ENCODE measurements around the gene THEM4. TPM values are rescaled to one million over a fixed set of nuclear protein-coding genes. Genes with fewer than 3 reads are reported as not detected.
"Not testable (repeated sequence)": the region's sequence is repeated elsewhere in the genome, so short reads cannot be mapped to it uniquely, and the experiment has no call there.

The THEM4 gene
- total RNA-seq, 1 experiment from 2014 or later, result 41.4 TPM

- DNase-seq, result no peak
- Histone ChIP-seq H4K20me1 (ENCODE audit: insufficient read depth) (no peaks in the 10 kb centered on the region), H3K36me3 (ENCODE audit: low read depth) (peaks cover 39% of the 10 kb centered on the region), H2AFZ (no peak overlapping the region), H3K4me1 (replicated peaks; ENCODE audit: insufficient read depth) (peaks cover 24% of the 10 kb centered on the region), H3K27ac (no peak overlapping the region), H3K79me2 (ENCODE audit: low read depth) (peaks cover 82% of the 10 kb centered on the region), H3K9me3 (ENCODE audit: insufficient read depth, low read depth) (peaks cover 36% of the 10 kb centered on the region), H3K9me2 (ENCODE audit: insufficient read depth) (no peaks in the 10 kb centered on the region), H3K4me2 (peak overlapping the region; percentile 36; the same call in 1 of the 2 replicates), H3F3A (ENCODE audit: insufficient read depth, low read depth) (peaks cover 18% of the 10 kb centered on the region; the same call in 1 of the 2 replicates), H3K27me3 (ENCODE audit: insufficient read depth, low read depth) (no peaks in the 10 kb centered on the region), H3K4me3 (no peak overlapping the region)
- no TSS peak for BruUV-seq (replicated peaks)
- TF ChIP-seq EZH2 (IDR thresholded peaks at IDR 0.05; ENCODE audit: low read depth), result no peak
- intact Hi-C loops (cut with micrococcal nuclease; ENCODE audit: unreplicated experiment), result loop anchor here (5.0 kb wide), 2 partner anchors 82 to 142 kb away; no protein-coding TSS in a partner anchor
- ChIA-PET CTCF (interaction anchor here (0.6 to 0.7 kb wide), 2 partner anchors 32 to 564 kb away, joined by 3 to 9 read pairs; no protein-coding TSS in a partner anchor), POLR2A (ENCODE audit: unreplicated experiment) (interaction anchor here (0.6 to 0.7 kb wide), 3 partner anchors 41 to 578 kb away, joined by 4 to 8 read pairs (median 6); partner anchors contain the start of gene PI4KB)
Observed at GRCh38 chr1:151905070-151905442, 4.3 kb downstream of the THEM4 start.

- peaks cover 35% of the 10 kb centered on the region for H3K9me3 ChIP-seq (ENCODE audit: insufficient read depth, low read depth)
- TF ChIP-seq CTCF (conservative IDR thresholded peaks at IDR 0.05) (no peak), EZH2 (IDR thresholded peaks at IDR 0.05; ENCODE audit: low read depth) (no peak)
- no TSS peak for BruUV-seq (replicated peaks)
- H2AFZ ChIP-seq, result no peak overlapping the region
- H3K36me3 ChIP-seq (ENCODE audit: low read depth), result peaks cover 42% of the 10 kb centered on the region
- peaks cover 86% of the 10 kb centered on the region for H3K79me2 ChIP-seq (ENCODE audit: low read depth)
- H3F3A ChIP-seq (ENCODE audit: insufficient read depth, low read depth), result peaks cover 27% of the 10 kb centered on the region; the same call in 1 of the 2 replicates
- no peak overlapping the region for H3K4me2 ChIP-seq
- no peak overlapping the region for H3K4me3 ChIP-seq
- DNase-seq, result no peak
- intact Hi-C loops (cut with micrococcal nuclease; ENCODE audit: unreplicated experiment), result no loop called here
- no peak overlapping the region for H3K27ac ChIP-seq
- ChIA-PET POLR2A (ENCODE audit: unreplicated experiment) (no interaction called here), CTCF (interaction anchor here (0.7 kb wide), 1 partner anchor 17 kb away, joined by 4 read pairs; no protein-coding TSS in a partner anchor)
- H3K9me2 ChIP-seq (ENCODE audit: insufficient read depth), result no peaks in the 10 kb centered on the region
- no peaks in the 10 kb centered on the region for H3K27me3 ChIP-seq (ENCODE audit: insufficient read depth, low read depth)
- peaks cover 40% of the 10 kb centered on the region for H3K4me1 ChIP-seq (replicated peaks; ENCODE audit: insufficient read depth)
- no peaks in the 10 kb centered on the region for H4K20me1 ChIP-seq (ENCODE audit: insufficient read depth)
Observed at GRCh38 chr1:151902858-151903257, 6.5 kb downstream of the THEM4 start.

GRCh38 chr1:151900804-151901203, 8.5 kb downstream of the THEM4 start:
- BruUV-seq (replicated peaks); H2AFZ ChIP-seq; DNase-seq; POLR2A ChIA-PET (ENCODE audit: unreplicated experiment); intact Hi-C loops (cut with micrococcal nuclease; ENCODE audit: unreplicated experiment); H3K4me2 ChIP-seq; H3K4me3 ChIP-seq; CTCF ChIA-PET; H3K27me3 ChIP-seq (ENCODE audit: insufficient read depth, low read depth); H4K20me1 ChIP-seq (ENCODE audit: insufficient read depth); H3K9me2 ChIP-seq (ENCODE audit: insufficient read depth); H3K27ac ChIP-seq: not testable (repeated sequence)
- H3K79me2 ChIP-seq (ENCODE audit: low read depth), result peaks cover 91% of the 10 kb centered on the region
- peaks cover 53% of the 10 kb centered on the region for H3K4me1 ChIP-seq (replicated peaks; ENCODE audit: insufficient read depth)
- H3K36me3 ChIP-seq (ENCODE audit: low read depth), result peaks cover 44% of the 10 kb centered on the region
- H3F3A ChIP-seq (ENCODE audit: insufficient read depth, low read depth), result peaks cover 33% of the 10 kb centered on the region; the same call in 1 of the 2 replicates
- peaks cover 27% of the 10 kb centered on the region for H3K9me3 ChIP-seq (ENCODE audit: insufficient read depth, low read depth)

- Histone ChIP-seq H3K4me1 (replicated peaks; ENCODE audit: insufficient read depth) (peaks cover 45% of the 10 kb centered on the region), H3K4me3 (peak overlapping the region; percentile 33; the same call in 1 of the 2 replicates), H3K9me3 (ENCODE audit: insufficient read depth, low read depth) (peaks cover 27% of the 10 kb centered on the region), H3F3A (ENCODE audit: insufficient read depth, low read depth) (peaks cover 33% of the 10 kb centered on the region; the same call in 1 of the 2 replicates), H3K9me2 (ENCODE audit: insufficient read depth) (no peaks in the 10 kb centered on the region), H3K27me3 (ENCODE audit: insufficient read depth, low read depth) (no peaks in the 10 kb centered on the region), H3K4me2 (peak overlapping the region; percentile 67), H2AFZ (no peak overlapping the region), H3K79me2 (ENCODE audit: low read depth) (peaks cover 72% of the 10 kb centered on the region), H3K36me3 (ENCODE audit: low read depth) (peaks cover 39% of the 10 kb centered on the region), H4K20me1 (ENCODE audit: insufficient read depth) (no peaks in the 10 kb centered on the region), H3K27ac (peak overlapping the region; percentile 73)
- peak; percentile 41 to 70 for DNase-seq
- POLR2A ChIA-PET (ENCODE audit: unreplicated experiment), result interaction anchor here (0.6 to 1.1 kb wide), 6 partner anchors 10 to 138 kb away, joined by 3 to 10 read pairs (median 4); partner anchors contain the start of genes S100A11 and THEM4
- intact Hi-C loops (cut with micrococcal nuclease; ENCODE audit: unreplicated experiment), result no loop called here
- CTCF ChIA-PET, result interaction anchor here (0.7 to 1.8 kb wide), 3 partner anchors 10 to 103 kb away, joined by 3 to 8 read pairs (median 4); partner anchors contain the start of gene THEM4
- no TSS peak for BruUV-seq (replicated peaks)
- no peak for TF ChIP-seq EZH2 (IDR thresholded peaks at IDR 0.05; ENCODE audit: low read depth)
- TF ChIP-seq CTCF (conservative IDR thresholded peaks at IDR 0.05), result no peak
Observed at GRCh38 chr1:151898519-151898991, 10.8 kb downstream of the THEM4 start.
